Fibroblast of mammary gland (primary cell): ENCODE measurements around the gene CLHC1.

Source experiments
- DNase-seq: peaks from one replicate; pipeline ENCODE4 v3.0.0-alpha.2; 2010; ENCODE audit warnings: low read depth
- H3K4me3 ChIP-seq: 2 replicates; pipeline ENCODE4 v1.5.1; 2011; ENCODE audit warnings: low read depth, mild to moderate bottlenecking, low read length, moderate library complexity; ENCODE audit not compliant: control insufficient read depth
- CTCF ChIP-seq: conservative IDR thresholded peaks from 2 replicates; pipeline ENCODE4 v1.5.1; 2011; ENCODE audit warnings: low read depth, low read length, inconsistent platforms; ENCODE audit not compliant: control insufficient read depth, insufficient read depth

CLHC1 gene

GRCh38 chr2:55160422-55160821 lies 71.7 kb downstream of the CLHC1 start:
- H3K4me3 ChIP-seq, result no peak overlapping the region
- DNase-seq, result no peak
- TF ChIP-seq CTCF, result no peak

GRCh38 chr2:55159752-55160151 lies 72.3 kb downstream of the CLHC1 start:
- H3K4me3 ChIP-seq, result no peak overlapping the region
- DNase-seq, result no peak
- no peak for TF ChIP-seq CTCF

GRCh38 chr2:55159037-55159651 lies 72.9 kb downstream of the CLHC1 start:
- no peak for TF ChIP-seq CTCF
- no peak for DNase-seq
- H3K4me3 ChIP-seq, result no peak overlapping the region

- TF ChIP-seq CTCF, result no peak
- H3K4me3 ChIP-seq, result no peak overlapping the region
- DNase-seq, result no peak
Observed at GRCh38 chr2:55158111-55158814, 73.8 kb downstream of the CLHC1 start.

GRCh38 chr2:55157474-55157884 lies 74.6 kb downstream of the CLHC1 start:
- no peak overlapping the region for H3K4me3 ChIP-seq
- peak; percentile 84 for DNase-seq
- peak; percentile 26 for TF ChIP-seq CTCF

- no peak for TF ChIP-seq CTCF
- H3K4me3 ChIP-seq, result no peak overlapping the region
- no peak for DNase-seq
Observed at GRCh38 chr2:55156984-55157383, 75.1 kb downstream of the CLHC1 start.
